ENCODE results near the gene PTF1A. TPM values are rescaled to one million over a fixed set of nuclear protein-coding genes. Genes with fewer than 3 reads are reported as not detected.

Gene PTF1A
- total RNA-seq, 2 donors from 2014 or later = not detected

DNA sequence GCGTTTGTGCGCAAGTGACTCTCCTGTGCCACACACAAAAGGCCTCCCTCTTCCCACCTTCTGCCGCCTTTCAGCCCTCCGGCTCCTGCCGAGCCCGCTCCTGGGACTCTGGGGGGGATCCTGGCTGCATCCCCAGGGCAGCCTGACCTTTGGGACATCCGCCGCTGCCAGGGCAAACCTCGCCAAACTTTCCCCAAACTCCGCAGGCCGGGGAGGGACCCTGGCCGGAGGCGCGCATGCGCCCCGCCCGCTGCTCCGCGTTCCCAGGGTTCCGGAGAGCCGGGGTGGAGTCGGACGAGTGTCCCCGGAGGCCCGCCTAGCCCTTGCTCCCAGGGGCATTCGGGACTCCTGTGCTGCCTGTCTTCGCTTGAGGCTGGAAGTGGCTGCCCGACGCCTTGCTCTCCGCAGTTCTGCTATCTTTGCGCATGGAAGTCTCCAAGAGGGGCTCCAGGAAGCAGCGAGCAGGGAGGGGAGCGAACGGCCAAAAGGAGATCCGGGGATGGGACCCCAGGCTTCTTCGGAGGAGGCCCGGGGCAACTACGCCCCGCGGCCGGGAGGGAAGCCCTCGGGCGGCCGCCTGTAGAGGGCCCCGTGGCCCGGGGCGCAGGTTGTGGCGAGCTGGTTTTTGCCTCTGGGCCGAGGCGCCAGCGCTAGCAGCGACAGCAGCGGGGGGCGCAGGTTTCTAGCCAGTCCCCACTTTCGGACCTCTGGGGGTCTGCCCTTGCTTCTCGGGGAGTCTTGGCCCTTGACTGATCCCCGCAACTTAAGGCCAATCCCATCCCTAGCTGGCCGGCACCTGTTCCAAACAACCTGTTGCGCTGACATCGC, 7.0 kb downstream of the PTF1A start:
- H3K27ac ChIP-seq = no peak overlapping the region
- H3K4me1 ChIP-seq = no peaks in the 10 kb centered on the region
- TF ChIP-seq, protein P1, sequence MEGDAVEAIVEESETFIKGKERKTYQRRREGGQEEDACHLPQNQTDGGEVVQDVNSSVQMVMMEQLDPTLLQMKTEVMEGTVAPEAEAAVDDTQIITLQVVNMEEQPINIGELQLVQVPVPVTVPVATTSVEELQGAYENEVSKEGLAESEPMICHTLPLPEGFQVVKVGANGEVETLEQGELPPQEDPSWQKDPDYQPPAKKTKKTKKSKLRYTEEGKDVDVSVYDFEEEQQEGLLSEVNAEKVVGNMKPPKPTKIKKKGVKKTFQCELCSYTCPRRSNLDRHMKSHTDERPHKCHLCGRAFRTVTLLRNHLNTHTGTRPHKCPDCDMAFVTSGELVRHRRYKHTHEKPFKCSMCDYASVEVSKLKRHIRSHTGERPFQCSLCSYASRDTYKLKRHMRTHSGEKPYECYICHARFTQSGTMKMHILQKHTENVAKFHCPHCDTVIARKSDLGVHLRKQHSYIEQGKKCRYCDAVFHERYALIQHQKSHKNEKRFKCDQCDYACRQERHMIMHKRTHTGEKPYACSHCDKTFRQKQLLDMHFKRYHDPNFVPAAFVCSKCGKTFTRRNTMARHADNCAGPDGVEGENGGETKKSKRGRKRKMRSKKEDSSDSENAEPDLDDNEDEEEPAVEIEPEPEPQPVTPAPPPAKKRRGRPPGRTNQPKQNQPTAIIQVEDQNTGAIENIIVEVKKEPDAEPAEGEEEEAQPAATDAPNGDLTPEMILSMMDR (IDR thresholded peaks at IDR 0.05) = no peak
- no peaks in the 10 kb centered on the region for H3K9me3 ChIP-seq
- peaks cover 54% of the 10 kb centered on the region for H3K27me3 ChIP-seq
- intact Hi-C loops (cut with DNase I) = no loop called here
- no peak overlapping the region for H3K4me3 ChIP-seq
- H3K36me3 ChIP-seq = no peaks in the 10 kb centered on the region
- no peak for DNase-seq
- H3K9ac ChIP-seq (ENCODE audit: low read depth in 2 of 2, low read length in 2 of 2) = no peak overlapping the region

DNA sequence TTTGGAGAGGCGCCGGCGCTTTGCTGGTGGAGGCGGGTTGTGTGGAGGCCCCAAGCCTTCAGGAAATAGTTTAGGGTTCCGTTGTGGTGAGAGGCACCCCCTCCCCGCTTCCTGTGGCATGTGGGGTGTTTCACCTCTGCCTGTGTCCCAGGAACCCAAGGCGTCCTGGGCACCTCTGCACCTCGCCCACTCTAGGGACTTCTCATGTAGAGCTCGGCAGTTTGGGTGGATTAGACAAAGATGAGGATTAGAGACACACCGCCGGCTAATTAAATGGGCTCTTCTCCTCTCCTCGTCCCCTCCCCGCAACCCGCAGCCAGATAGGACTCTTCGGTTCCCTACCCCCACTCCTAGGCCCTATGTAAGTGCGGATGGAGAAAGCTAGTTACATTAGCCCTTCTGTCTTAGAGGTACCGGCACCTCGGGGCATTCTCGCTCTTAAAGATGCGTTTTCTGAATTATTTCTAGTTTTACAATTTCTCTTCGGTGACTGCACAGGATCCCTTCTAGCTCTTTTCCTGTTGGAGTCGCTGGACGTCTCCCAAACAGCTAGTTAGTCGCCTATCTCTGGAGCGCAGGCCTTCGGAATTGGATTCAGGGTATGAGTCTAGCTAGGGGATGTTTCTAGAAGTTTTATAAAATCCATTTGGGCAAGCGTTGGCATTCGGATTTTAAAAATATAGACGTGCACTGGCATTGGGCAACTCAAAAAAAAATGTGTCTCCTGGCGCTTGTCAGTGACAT, 7.8 kb downstream of the PTF1A start:
- peaks cover 46% of the 10 kb centered on the region for H3K27me3 ChIP-seq
- intact Hi-C loops (cut with DNase I) = no loop called here
- TF ChIP-seq, protein P1 (IDR thresholded peaks at IDR 0.05) = no peak

DNA sequence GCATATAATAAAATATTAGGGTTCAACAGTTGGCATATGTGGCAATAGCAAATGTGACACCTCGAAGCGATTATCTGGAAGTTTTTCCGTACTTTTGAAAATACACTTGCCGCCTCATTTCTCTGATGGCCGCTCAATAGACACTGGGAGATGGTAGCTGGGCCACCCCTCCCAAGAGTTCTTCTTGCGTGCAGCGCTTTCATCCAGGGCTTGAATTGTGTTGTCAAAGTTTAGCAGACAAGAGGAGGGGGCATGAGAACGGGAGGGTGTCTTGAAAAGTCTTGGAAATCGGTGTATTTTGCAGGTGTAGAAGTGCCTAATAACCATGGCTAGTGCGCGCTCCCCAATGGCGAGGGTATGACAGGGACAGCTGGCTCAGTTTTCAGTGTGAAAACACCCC, 8.5 kb downstream of the PTF1A start:
- TF ChIP-seq, protein P1 (IDR thresholded peaks at IDR 0.05) = no peak

More for the DNA sequence above, 7.8 kb downstream of the PTF1A start:
- no peaks in the 10 kb centered on the region for H3K36me3 ChIP-seq
- no peak overlapping the region for H3K4me3 ChIP-seq
- no peak overlapping the region for H3K9ac ChIP-seq (ENCODE audit: low read depth in 2 of 2, low read length in 2 of 2)
- DNase-seq = no peak
- H3K4me1 ChIP-seq = no peaks in the 10 kb centered on the region
- H3K27ac ChIP-seq = no peak overlapping the region
- H3K9me3 ChIP-seq = no peaks in the 10 kb centered on the region

GRCh38 chr10:23200997-23201652, 9.0 kb downstream of the PTF1A start:
- H3K27me3 ChIP-seq = peaks cover 34% of the 10 kb centered on the region
- H3K4me1 ChIP-seq = no peaks in the 10 kb centered on the region
- no peaks in the 10 kb centered on the region for H3K9me3 ChIP-seq
- intact Hi-C loops (cut with DNase I) = no loop called here
- H3K36me3 ChIP-seq = no peaks in the 10 kb centered on the region
- TF ChIP-seq, protein P1 (IDR thresholded peaks at IDR 0.05) = no peak
- H3K9ac ChIP-seq (ENCODE audit: low read depth in 2 of 2, low read length in 2 of 2) = no peak overlapping the region
- H3K27ac ChIP-seq = no peak overlapping the region
- DNase-seq = no peak
- no peak overlapping the region for H3K4me3 ChIP-seq

More for the DNA sequence above, 8.5 kb downstream of the PTF1A start:
- H3K9ac ChIP-seq (ENCODE audit: low read depth in 2 of 2, low read length in 2 of 2) = no peak overlapping the region
- no peaks in the 10 kb centered on the region for H3K9me3 ChIP-seq
- no peaks in the 10 kb centered on the region for H3K4me1 ChIP-seq
- peaks cover 40% of the 10 kb centered on the region for H3K27me3 ChIP-seq
- intact Hi-C loops (cut with DNase I) = no loop called here
- no peak overlapping the region for H3K27ac ChIP-seq
- H3K36me3 ChIP-seq = no peaks in the 10 kb centered on the region
- DNase-seq = no peak
- H3K4me3 ChIP-seq = no peak overlapping the region

GRCh38 chr10:23201837-23202236, 9.7 kb downstream of the PTF1A start:
- Histone ChIP-seq H3K27me3 (peaks cover 31% of the 10 kb centered on the region), H3K9me3 (no peaks in the 10 kb centered on the region), H3K36me3 (no peaks in the 10 kb centered on the region), H3K4me1 (no peaks in the 10 kb centered on the region), H3K4me3 (no peak overlapping the region), H3K9ac (ENCODE audit: low read depth in 2 of 2, low read length in 2 of 2) (no peak overlapping the region), H3K27ac (no peak overlapping the region)
- TF ChIP-seq, protein P1 (IDR thresholded peaks at IDR 0.05) = no peak
- DNase-seq = no peak
- intact Hi-C loops (cut with DNase I) = no loop called here
